Prostate gland (tissue), 2 donors: ENCODE data around the gene OR52N1. TPM values are rescaled to one million over a fixed set of nuclear protein-coding genes. Genes with fewer than 3 reads are reported as not detected.

Experiments
- DNase-seq: peaks from one replicate; pipeline ENCODE4 v3.0.0-alpha.2; 2019; ENCODE audit warnings: low spot score
- H3K27ac ChIP-seq, 2 donors: fragments of 200-600 bp; sonication (generic); 2 replicates each; pipeline ENCODE4 v1.5.1; 2017 to 2019
- H3K27me3 ChIP-seq: fragments of 200-600 bp; sonication (generic); replicated peaks from 2 replicates; pipeline ENCODE4 v1.5.1; 2019; ENCODE audit not compliant: insufficient read depth
- H3K36me3 ChIP-seq, 2 donors: fragments of 200-600 bp; sonication (generic); 1 replicate in 1 of 2; 2 replicates in 1 of 2; pipeline versions ENCODE4 v1.5.1 to v1.8.1; 2017 to 2019
- H3K4me1 ChIP-seq: fragments of 200-600 bp; sonication (generic); replicated peaks from 2 replicates; pipeline ENCODE4 v1.5.1; 2019
- H3K4me3 ChIP-seq, 2 donors: fragments of 200-600 bp; sonication (generic); 2 replicates each; pipeline ENCODE4 v1.5.1; 2017 to 2019
- H3K9me3 ChIP-seq: fragments of 200-600 bp; sonication (generic); 2 replicates; pipeline ENCODE4 v1.5.1; 2017
- POLR2A ChIP-seq: fragments of 450-650 bp; IDR thresholded peaks from one replicate; pipeline ENCODE4 v1.6.1; 2016; ENCODE audit warnings: antibody characterized with exemption, mild to moderate bottlenecking
- POLR2AphosphoS5 ChIP-seq: sonication (generic); formaldehyde crosslinking; IDR thresholded peaks from one replicate; pipeline ENCODE4 v1.6.1; 2017; ENCODE audit warnings: antibody characterized with exemption
- intact Hi-C: fragments of 100-400 bp; cut with DNase I; formaldehyde crosslinking; loops from one replicate; pipeline ENCODE4 v1.14.2; 2022
- total RNA-seq, 2 donors: library from RNA; depleted of rRNA; stranded (reverse); fragments of >200 nt; gene quantifications; one replicate each; pipeline ENCODE4 v1.1.0, GENCODE V29; 2016
- TF ChIP-seq, protein P1 (sequence below), 4 experiments: fragments of 200-600 bp in 2 of 4; fragments of 450-650 bp in 2 of 4; sonication (generic) in 2 of 4; IDR thresholded peaks; 1 replicate in 3 of 4; 2 replicates in 1 of 4; pipeline ENCODE4 v1.5.1; 2016 to 2019; ENCODE audit warnings: antibody characterized with exemption in 4 of 4, mild to moderate bottlenecking in 2 of 4, moderate library complexity in 2 of 4

The OR52N1 gene
- total RNA-seq, 2 donors from 2014 or later, result not detected

DNA sequence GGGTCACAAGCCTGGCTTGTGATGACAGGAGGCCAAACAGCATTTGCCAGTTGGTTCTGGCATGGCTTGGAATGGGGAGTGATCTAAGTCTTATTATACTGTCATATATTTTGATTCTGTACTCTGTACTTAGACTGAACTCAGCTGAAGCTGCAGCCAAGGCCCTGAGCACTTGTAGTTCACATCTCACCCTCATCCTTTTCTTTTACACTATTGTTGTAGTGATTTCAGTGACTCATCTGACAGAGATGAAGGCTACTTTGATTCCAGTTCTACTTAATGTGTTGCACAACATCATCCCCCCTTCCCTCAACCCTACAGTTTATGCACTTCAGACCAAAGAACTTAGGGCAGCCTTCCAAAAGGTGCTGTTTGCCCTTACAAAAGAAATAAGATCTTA lies 54.0 kb downstream of the OR52N1 start:
- no peak for DNase-seq
- Histone ChIP-seq H3K4me3 (no peak overlapping the region), H3K36me3 (no peaks in the 10 kb centered on the region), H3K9me3 (no peaks in the 10 kb centered on the region), H3K4me1 (no peaks in the 10 kb centered on the region), H3K27me3 (no peaks in the 10 kb centered on the region), H3K27ac (no peak overlapping the region)
- TF ChIP-seq POLR2A (no peak), POLR2AphosphoS5 (no peak)
- TF ChIP-seq, protein P1, sequence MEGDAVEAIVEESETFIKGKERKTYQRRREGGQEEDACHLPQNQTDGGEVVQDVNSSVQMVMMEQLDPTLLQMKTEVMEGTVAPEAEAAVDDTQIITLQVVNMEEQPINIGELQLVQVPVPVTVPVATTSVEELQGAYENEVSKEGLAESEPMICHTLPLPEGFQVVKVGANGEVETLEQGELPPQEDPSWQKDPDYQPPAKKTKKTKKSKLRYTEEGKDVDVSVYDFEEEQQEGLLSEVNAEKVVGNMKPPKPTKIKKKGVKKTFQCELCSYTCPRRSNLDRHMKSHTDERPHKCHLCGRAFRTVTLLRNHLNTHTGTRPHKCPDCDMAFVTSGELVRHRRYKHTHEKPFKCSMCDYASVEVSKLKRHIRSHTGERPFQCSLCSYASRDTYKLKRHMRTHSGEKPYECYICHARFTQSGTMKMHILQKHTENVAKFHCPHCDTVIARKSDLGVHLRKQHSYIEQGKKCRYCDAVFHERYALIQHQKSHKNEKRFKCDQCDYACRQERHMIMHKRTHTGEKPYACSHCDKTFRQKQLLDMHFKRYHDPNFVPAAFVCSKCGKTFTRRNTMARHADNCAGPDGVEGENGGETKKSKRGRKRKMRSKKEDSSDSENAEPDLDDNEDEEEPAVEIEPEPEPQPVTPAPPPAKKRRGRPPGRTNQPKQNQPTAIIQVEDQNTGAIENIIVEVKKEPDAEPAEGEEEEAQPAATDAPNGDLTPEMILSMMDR (IDR thresholded peaks at IDR 0.05), result no peak
- intact Hi-C loops, result no loop called here

Other genes starting within 250 kb of the OR52N1 start
- under 1 TPM in 1 of 2 donors, not detected in 1; 0.57 TPM for gene OR52H1, start 242.7 kb downstream of the OR52N1 start, total RNA-seq
- not detected for gene OR52B6, start 210.4 kb downstream of the OR52N1 start, total RNA-seq
- gene TRIM6, start 194.6 kb downstream of the OR52N1 start, total RNA-seq, result 1 to 10 TPM; 4.8 to 6.3 TPM
- gene TRIM34, start 166.3 kb downstream of the OR52N1 start, total RNA-seq, result 10 to 100 TPM; 10.3 to 15.5 TPM
- gene TRIM5, start 106.2 kb downstream of the OR52N1 start, total RNA-seq, result 10 to 100 TPM; 17.4 to 36.9 TPM
- 10 to 100 TPM; 32.8 to 47.4 TPM for gene TRIM22, start 101.5 kb downstream of the OR52N1 start, total RNA-seq
- not detected for gene OR56B1, start 54.8 kb downstream of the OR52N1 start, total RNA-seq
- gene OR52N4, start 37.0 kb downstream of the OR52N1 start, total RNA-seq, result not detected
- gene OR52N5, start 7.9 kb downstream of the OR52N1 start, total RNA-seq, result not detected
- not detected for gene OR52N2, start 17.7 kb upstream of the OR52N1 start, total RNA-seq
- not detected for gene OR52E6, start 50.6 kb upstream of the OR52N1 start, total RNA-seq
- not detected for gene OR52E8, start 66.4 kb upstream of the OR52N1 start, total RNA-seq
- not detected for gene OR52E4, start 89.4 kb upstream of the OR52N1 start, total RNA-seq
- not detected for gene OR52E5, start 101.9 kb upstream of the OR52N1 start, total RNA-seq
- under 1 TPM in 1 of 2 donors, not detected in 1; 0.11 TPM for gene OR56A3, start 151.0 kb upstream of the OR52N1 start, total RNA-seq
- gene OR56A5, start 177.2 kb upstream of the OR52N1 start, total RNA-seq, result not detected
- not detected for gene OR52L1, start 195.7 kb upstream of the OR52N1 start, total RNA-seq
- gene OR56A4, start 215.7 kb upstream of the OR52N1 start, total RNA-seq, result not detected
- gene OR56A1, start 239.5 kb upstream of the OR52N1 start, total RNA-seq, result not detected